H9 (cell line): ENCODE results near the gene MDGA2. TPM values are rescaled to one million over a fixed set of nuclear protein-coding genes. Genes with fewer than 3 reads are reported as not detected.

Experiments used
- DNase-seq: peaks from one replicate; pipeline ENCODE4 v3.0.0-alpha.2; 2017
- H2AFZ ChIP-seq: one replicate; pipeline ENCODE4 v1.6.1; 2013; ENCODE audit warnings: mild to moderate bottlenecking, low read length, control low read depth, moderate library complexity
- H2AK5ac ChIP-seq: 2 replicates; pipeline ENCODE4 v1.6.1; 2013; ENCODE audit warnings: low read length, control low read depth, mixed read lengths; ENCODE audit not compliant: insufficient read length
- H2BK120ac ChIP-seq: one replicate; pipeline ENCODE4 v1.6.1; 2013; ENCODE audit warnings: low read depth, mild to moderate bottlenecking, low read length, control low read depth, inconsistent platforms; ENCODE audit not compliant: poor library complexity, severe bottlenecking
- H2BK12ac ChIP-seq: 2 replicates; pipeline ENCODE4 v1.6.1; 2013; ENCODE audit warnings: low read length, control low read depth, mixed read lengths, low read depth; ENCODE audit not compliant: insufficient read length
- H2BK15ac ChIP-seq: 2 replicates; pipeline ENCODE4 v1.6.1; 2013; ENCODE audit warnings: low read depth, low read length, control low read depth
- H2BK20ac ChIP-seq: one replicate; pipeline ENCODE4 v1.6.1; 2013; ENCODE audit warnings: low read depth, mild to moderate bottlenecking, low read length, control low read depth, inconsistent platforms; ENCODE audit not compliant: poor library complexity, severe bottlenecking
- H2BK5ac ChIP-seq: 2 replicates; pipeline ENCODE4 v1.6.1; 2013; ENCODE audit warnings: low read length, control low read depth, mixed read lengths; ENCODE audit not compliant: insufficient read length
- H3K14ac ChIP-seq: 2 replicates; pipeline ENCODE4 v1.6.1; 2013; ENCODE audit warnings: low read length, control low read depth; ENCODE audit not compliant: insufficient read depth
- H3K18ac ChIP-seq: 2 replicates; pipeline ENCODE4 v1.6.1; 2013; ENCODE audit warnings: low read depth, mild to moderate bottlenecking, mixed read lengths, low read length, control low read depth; ENCODE audit not compliant: insufficient read length
- H3K23ac ChIP-seq: 2 replicates; pipeline ENCODE4 v1.6.1; 2013; ENCODE audit warnings: low read length, control low read depth, mixed read lengths, low read depth; ENCODE audit not compliant: insufficient read length
- H3K23me2 ChIP-seq: 2 replicates; pipeline ENCODE4 v1.6.1; 2013; ENCODE audit warnings: low read depth, mild to moderate bottlenecking, mixed read lengths, low read length, control low read depth; ENCODE audit not compliant: insufficient read length, poor library complexity, severe bottlenecking
- H3K27ac ChIP-seq: 2 replicates; pipeline ENCODE4 v1.5.1; 2013; ENCODE audit warnings: low read length, control low read depth, mixed read lengths, low read depth; ENCODE audit not compliant: insufficient read length
- H3K27me3 ChIP-seq: 2 replicates; pipeline ENCODE4 v1.6.1; 2013; ENCODE audit warnings: low read length, control low read depth, inconsistent platforms; ENCODE audit not compliant: insufficient read depth
- H3K4ac ChIP-seq: 2 replicates; pipeline ENCODE4 v1.6.1; 2013; ENCODE audit warnings: low read depth, mild to moderate bottlenecking, control low read depth, inconsistent platforms, low read length, moderate library complexity
- H3K4me1 ChIP-seq: 2 replicates; pipeline ENCODE4 v1.6.1; 2013; ENCODE audit warnings: low read length, control low read depth, inconsistent platforms; ENCODE audit not compliant: insufficient read depth
- H3K4me2 ChIP-seq: 2 replicates; pipeline ENCODE4 v1.6.1; 2013; ENCODE audit warnings: low read length, control low read depth, mixed read lengths; ENCODE audit not compliant: insufficient read length, insufficient read depth
- H3K56ac ChIP-seq: 2 replicates; pipeline ENCODE4 v1.6.1; 2013; ENCODE audit warnings: low read depth, mild to moderate bottlenecking, mixed read lengths, low read length, control low read depth; ENCODE audit not compliant: insufficient read length
- H3K79me1 ChIP-seq: 2 replicates; pipeline ENCODE4 v1.6.1; 2013; ENCODE audit warnings: low read depth, mild to moderate bottlenecking, moderate library complexity, low read length, control low read depth, inconsistent platforms; ENCODE audit not compliant: insufficient read depth, poor library complexity, severe bottlenecking
- H3K79me2 ChIP-seq: 2 replicates; pipeline ENCODE4 v1.6.1; 2013; ENCODE audit warnings: low read length, control low read depth, inconsistent platforms; ENCODE audit not compliant: insufficient read depth
- H3K9ac ChIP-seq: 2 replicates; pipeline ENCODE4 v1.6.1; 2013; ENCODE audit warnings: low read length, control low read depth, mixed read lengths; ENCODE audit not compliant: insufficient read length; ENCODE audit errors: extremely low read depth
- H3K9me3 ChIP-seq: one replicate; pipeline ENCODE4 v1.6.1; 2013; ENCODE audit warnings: low read depth, low read length, inconsistent platforms; ENCODE audit not compliant: control insufficient read depth
- H3T11ph ChIP-seq: one replicate; pipeline ENCODE4 v1.6.1; 2013; ENCODE audit warnings: mild to moderate bottlenecking, low read length, control low read depth, inconsistent platforms
- H4K20me1 ChIP-seq: one replicate; pipeline ENCODE4 v1.6.1; 2013; ENCODE audit not compliant: control insufficient read depth, insufficient read length, insufficient read depth
- H4K5ac ChIP-seq: 2 replicates; pipeline ENCODE4 v1.6.1; 2013; ENCODE audit warnings: low read depth, mild to moderate bottlenecking, mixed read lengths, low read length, control low read depth; ENCODE audit not compliant: insufficient read length
- H4K8ac ChIP-seq: replicated peaks from 2 replicates; pipeline ENCODE4 v1.6.1; 2013; ENCODE audit warnings: low read length, control low read depth, mixed read lengths, low read depth; ENCODE audit not compliant: insufficient read length
- H4K91ac ChIP-seq: 2 replicates; pipeline ENCODE4 v1.6.1; 2013; ENCODE audit warnings: low read depth, mild to moderate bottlenecking, moderate library complexity, mixed read lengths, low read length, control low read depth; ENCODE audit not compliant: insufficient read length
- H3K27ac Mint-ChIP-seq, 3 experiments: 2 replicates in 2 of 3; 3 replicates in 1 of 3; pipeline ENCODE4 v1.8.0; 2020 to 2021; ENCODE audit warnings: mixed read lengths in 3 of 3, mild to moderate bottlenecking in 1 of 3, moderate library complexity in 1 of 3
- H3K27me3 Mint-ChIP-seq: 2 replicates; pipeline ENCODE4 v1.8.0; 2021; ENCODE audit warnings: low read depth, mild to moderate bottlenecking, moderate library complexity, mixed read lengths
- H3K36me3 Mint-ChIP-seq, 3 experiments: 2 replicates in 2 of 3; 3 replicates in 1 of 3; pipeline ENCODE4 v1.8.0; 2020 to 2021; ENCODE audit warnings: low read depth in 3 of 3, mixed read lengths in 3 of 3; ENCODE audit not compliant: insufficient read depth in 1 of 3
- H3K4me1 Mint-ChIP-seq, 2 experiments: 2 replicates each; pipeline ENCODE4 v1.8.0; 2020; ENCODE audit warnings: mixed read lengths in 2 of 2
- H3K4me3 Mint-ChIP-seq, 2 experiments: 2 replicates in 1 of 2; 3 replicates in 1 of 2; pipeline ENCODE4 v1.8.0; 2020 to 2021; ENCODE audit warnings: mild to moderate bottlenecking in 2 of 2, mixed read lengths in 2 of 2, moderate library complexity in 1 of 2
- H3K9me3 Mint-ChIP-seq, 2 experiments: 2 replicates in 1 of 2; 3 replicates in 1 of 2; pipeline ENCODE4 v1.8.0; 2020; ENCODE audit warnings: mild to moderate bottlenecking in 2 of 2, mixed read lengths in 2 of 2, moderate library complexity in 1 of 2
- CTCF ChIP-seq: fragments of 200-600 bp; sonication (generic); conservative IDR thresholded peaks from 3 replicates; pipeline ENCODE4 v1.8.0; 2021; ENCODE audit warnings: antibody characterized with exemption, mild to moderate bottlenecking
- WGBS: extraction: QIAGEN DNeasy Blood & Tissue Kit; methylation state at CpG from one replicate; pipeline ENCODE4 v1.1.7; 2013; ENCODE audit warnings: missing lambda C conversion rate, low lambda C conversion rate, mixed read lengths; ENCODE audit not compliant: insufficient read length; ENCODE audit errors: extremely low coverage; 5-methylcytosine and 5-hydroxymethylcytosine counted together
- total RNA-seq: library from RNA; stranded (reverse); gene quantifications from 2 replicates; pipeline ENCODE4 v1.2.1, GENCODE V29; 2021

The MDGA2 gene
- total RNA-seq, 1 experiment from 2014 or later, result 1.9 TPM

DNA sequence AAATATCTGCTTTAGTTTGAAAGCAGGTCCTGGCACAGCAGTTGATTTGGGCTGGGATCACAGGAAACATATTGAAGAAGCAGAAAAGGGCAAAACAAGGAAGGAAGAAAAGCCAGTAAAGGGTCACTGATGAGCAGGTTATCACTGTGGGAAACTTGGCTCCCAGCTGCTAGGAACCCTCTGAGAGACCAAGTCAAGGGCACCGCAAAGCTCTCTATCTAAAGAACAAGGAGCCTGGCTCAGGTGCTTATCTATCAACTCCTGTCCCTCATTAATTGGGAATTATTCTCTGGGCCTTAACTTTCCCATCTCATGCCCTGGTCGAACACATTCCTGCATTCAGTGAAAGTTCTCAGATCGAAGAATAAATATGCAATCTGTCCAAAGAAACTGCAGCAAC lies 572.9 kb downstream of the MDGA2 start:
- Mint-ChIP-seq H3K27ac (peak overlapping the region in 2 of 3 experiments; percentile 74 to 78; a peak in 6 of 7 replicates), H3K4me1 (peaks cover 24 to 33% of the 10 kb centered on the region in 2 experiments), H3K36me3 (peaks cover 0 to 5% (median 2%) of the 10 kb centered on the region in 3 experiments; a peak in 3 of 7 replicates), H3K27me3 (no peaks in the 10 kb centered on the region), H3K9me3 (no peaks in the 10 kb centered on the region; a peak in 1 of 5 replicates), H3K4me3 (no peak overlapping the region)
- Histone ChIP-seq H2AFZ (no peak overlapping the region), H3K56ac (no peak overlapping the region), H2BK15ac (0 out of 2 replicates have a peak overlapping the region, but pooled peaks have one; percentile 28), H3K79me2 (0 out of 2 replicates have a peak, but pooled peaks cover 2% of the 10 kb centered on the region), H3K14ac (peak overlapping the region; percentile 28; the same call in 1 of the 2 replicates), H3K27ac (peak overlapping the region; percentile 60), H2BK120ac (no peak overlapping the region), H4K20me1 (no peaks in the 10 kb centered on the region), H3K9me3 (no peaks in the 10 kb centered on the region), H3K4ac (no peak overlapping the region), H3K4me1 (peaks cover 5% of the 10 kb centered on the region; the same call in 1 of the 2 replicates), H3K27me3 (no peaks in the 10 kb centered on the region), H3T11ph (no peak overlapping the region), H3K23me2 (no peaks in the 10 kb centered on the region), H2BK12ac (no peak overlapping the region), H3K9ac (no peak overlapping the region), H2AK5ac (no peak overlapping the region), H4K5ac (no peak overlapping the region), H3K18ac (peak overlapping the region; percentile 40), H2BK5ac (no peak overlapping the region), H3K79me1 (no peaks in the 10 kb centered on the region), H3K4me2 (peak overlapping the region; percentile 30), H4K91ac (no peak overlapping the region), H3K23ac (no peak overlapping the region), H4K8ac (no peak overlapping the region), H2BK20ac (no peak overlapping the region)
- WGBS, result no CpG with 5 or more reads among the region's 3 CpGs
- DNase-seq, result peak; percentile 33
- TF ChIP-seq CTCF, result no peak
